PC-3 (cell line): ENCODE data around the gene BEST2. TPM values are rescaled to one million over a fixed set of nuclear protein-coding genes. Genes with fewer than 3 reads are reported as not detected.

Experiments used
- ATAC-seq: fragments of 200-7000 bp; cut with Tn5 transposase; 2 replicates; pipeline ENCODE4 v1.9.1; 2020; ENCODE audit warnings: mild to moderate bottlenecking, moderate library complexity
- BruUV-seq: library from RNA; stranded (reverse); fragments of 400-500 nt; replicated peaks from 2 replicates; lab custom pipeline; 2021; lab: Mats Ljungman, UMichigan
- CTCF ChIA-PET: fragments of 300-600 bp; sonication (Branson Sonifier 250); formaldehyde crosslinking; loops from one replicate; lab custom pipeline; 2022; ENCODE audit warnings: antibody characterized with exemption; lab: Charles Lee
- POLR2A ChIA-PET: fragments of 300-600 bp; sonication (Branson Sonifier 250); formaldehyde crosslinking; loops from one replicate; lab custom pipeline; 2022; ENCODE audit warnings: antibody characterized with exemption; ENCODE audit not compliant: unreplicated experiment; lab: Charles Lee
- DNase-seq: peaks from one replicate; pipeline ENCODE4 v3.0.0-alpha.2; 2015
- H2AFZ ChIP-seq: fragments of 300-600 bp; sonication (generic); 2 replicates; pipeline ENCODE4 v1.6.0; 2016; ENCODE audit warnings: antibody characterized with exemption, low read length
- H3F3A ChIP-seq: fragments of 300-600 bp; sonication (generic); one replicate; pipeline ENCODE4 v1.6.0; 2017; ENCODE audit warnings: antibody characterized with exemption, low read length, control low read depth, mild to moderate bottlenecking; ENCODE audit not compliant: unreplicated experiment
- H3K27ac ChIP-seq: fragments of 300-600 bp; sonication (generic); 2 replicates; pipeline ENCODE4 v1.5.1; 2016; ENCODE audit warnings: mild to moderate bottlenecking, low read length
- H3K27me3 ChIP-seq: fragments of 300-600 bp; sonication (generic); 2 replicates; pipeline ENCODE4 v1.6.1; 2016; ENCODE audit warnings: low read length, mixed read lengths
- H3K36me3 ChIP-seq: fragments of 300-600 bp; sonication (generic); 2 replicates; pipeline ENCODE4 v1.6.1; 2016; ENCODE audit warnings: low read depth, mixed run types, low read length, mixed read lengths
- H3K4me1 ChIP-seq: fragments of 300-600 bp; sonication (generic); 2 replicates; pipeline ENCODE4 v1.5.1; 2016; ENCODE audit warnings: low read length; ENCODE audit not compliant: insufficient read depth
- H3K4me2 ChIP-seq: fragments of 300-600 bp; sonication (generic); 2 replicates; pipeline ENCODE4 v1.6.0; 2016; ENCODE audit warnings: low read length
- H3K4me3 ChIP-seq: fragments of 300-600 bp; sonication (generic); 2 replicates; pipeline ENCODE4 v1.5.1; 2016; ENCODE audit warnings: mild to moderate bottlenecking, low read length, mixed read lengths
- H3K79me2 ChIP-seq: fragments of 300-600 bp; sonication (generic); 2 replicates; pipeline ENCODE4 v1.6.1; 2017; ENCODE audit warnings: low read length, mixed read lengths
- H3K9ac ChIP-seq: fragments of 300-600 bp; sonication (generic); 2 replicates; pipeline ENCODE4 v1.6.0; 2016; ENCODE audit warnings: mild to moderate bottlenecking, low read length
- H3K9me2 ChIP-seq: fragments of 300-600 bp; sonication (generic); replicated peaks from 2 replicates; pipeline ENCODE4 v1.6.1; 2016; ENCODE audit warnings: mixed run types, low read length, mixed read lengths
- H3K9me3 ChIP-seq: fragments of 300-600 bp; sonication (generic); 2 replicates; pipeline ENCODE4 v1.6.1; 2016; ENCODE audit warnings: low read length, mixed read lengths
- H4K20me1 ChIP-seq: fragments of 300-600 bp; sonication (generic); 2 replicates; pipeline ENCODE4 v1.6.1; 2016; ENCODE audit warnings: low read length, mixed read lengths
- EZH2 ChIP-seq: fragments of 300-600 bp; sonication (generic); IDR thresholded peaks from one replicate; pipeline ENCODE4 v1.6.1; 2017; ENCODE audit warnings: antibody characterized with exemption, mild to moderate bottlenecking, low read length; ENCODE audit not compliant: unreplicated experiment
- EZH2phosphoT487 ChIP-seq: fragments of 300-600 bp; sonication (generic); IDR thresholded peaks from 2 replicates; pipeline ENCODE4 v1.6.1; 2018; ENCODE audit warnings: mild to moderate bottlenecking, antibody characterized with exemption, low read length, borderline replicate concordance
- intact Hi-C: fragments of 100-400 bp; cut with micrococcal nuclease; formaldehyde crosslinking; loops from 2 replicates; pipeline ENCODE4 v1.9.0; 2023
- total RNA-seq: library from RNA; depleted of rRNA; stranded (reverse); fragments of >200 nt; gene quantifications from 2 replicates; pipeline ENCODE4 v1.2.3, GENCODE V29; 2014
- TF ChIP-seq, protein P1 (sequence below): fragments of 300-600 bp; sonication (generic); conservative IDR thresholded peaks from 2 replicates; pipeline ENCODE4 v1.5.1; 2017; ENCODE audit warnings: antibody characterized with exemption, low read depth, mild to moderate bottlenecking, low read length

BEST2 gene
- total RNA-seq, 1 experiment from 2014 or later = 0.07 TPM

DNA sequence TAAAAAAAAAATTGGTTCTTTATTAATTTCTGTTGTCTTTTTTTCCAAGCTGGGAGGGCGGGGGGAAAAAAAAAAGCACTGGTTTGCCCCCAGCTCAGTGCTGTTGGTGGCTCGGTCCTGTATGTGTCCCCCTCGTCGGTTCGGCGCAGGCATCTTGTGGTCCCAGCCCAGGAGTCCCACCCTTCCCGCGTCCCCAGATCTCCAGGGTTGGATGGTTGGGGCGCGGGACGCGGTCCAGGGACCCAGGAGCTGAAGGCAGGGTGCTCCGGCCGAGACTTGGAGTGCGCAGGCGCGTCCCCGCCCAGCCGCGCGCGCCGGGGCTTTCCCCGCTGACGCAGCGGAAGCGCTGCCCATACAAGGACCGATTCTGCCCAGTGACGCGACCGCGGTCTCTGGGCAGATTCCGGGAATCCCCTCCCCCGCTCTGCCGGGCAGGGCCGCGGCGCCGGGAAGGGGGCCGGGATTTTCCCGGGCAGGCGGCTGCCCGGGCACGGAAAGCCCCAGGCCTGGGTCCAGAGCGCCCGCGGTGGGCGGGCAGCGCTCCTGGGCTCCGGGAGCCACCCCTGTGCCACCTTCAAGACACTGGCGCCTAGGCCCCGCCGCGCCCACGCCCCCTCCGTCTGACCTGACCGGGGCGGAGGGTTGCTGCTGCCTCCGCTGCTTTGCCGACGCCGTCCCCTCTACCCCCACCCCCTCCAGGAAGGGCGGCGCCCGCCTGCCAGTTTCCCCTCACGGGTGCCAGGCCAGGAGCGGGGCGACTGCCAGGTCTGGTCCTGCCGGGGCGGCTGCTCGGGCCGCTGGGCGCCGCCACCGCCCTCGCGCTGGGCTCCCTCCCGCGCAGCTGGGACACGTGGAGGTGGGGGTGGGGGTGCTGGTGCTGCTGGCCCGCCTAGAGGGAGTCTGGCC lies 42.0 kb downstream of the BEST2 start:
- intact Hi-C loops = no loop called here
- ChIA-PET POLR2A (interaction anchor here (0.6 to 1.0 kb wide), 7 partner anchors 28 to 1562 kb away, joined by 3 to 6 read pairs (median 5); partner anchors contain the start of genes PRKCSH, ZNF20, ZNF490 and ZNF791), CTCF (interaction anchor here (0.5 to 1.1 kb wide), 3 partner anchors 16 to 60 kb away, joined by 4 to 8 read pairs (median 5); no protein-coding TSS in a partner anchor)
- H3K27me3 ChIP-seq = no peaks in the 10 kb centered on the region
- ATAC-seq (peak; percentile 35), DNase-seq (peak; percentile 99)
- peaks cover 12% of the 10 kb centered on the region for H3F3A ChIP-seq
- H3K4me3 ChIP-seq = peak overlapping the region; percentile 90
- no TSS peak for BruUV-seq
- H4K20me1 ChIP-seq = peaks cover 16% of the 10 kb centered on the region
- peak overlapping the region; percentile 89 for H3K9ac ChIP-seq
- no peaks in the 10 kb centered on the region for H3K9me3 ChIP-seq
- H2AFZ ChIP-seq = peak overlapping the region; percentile 64
- peaks cover 21% of the 10 kb centered on the region for H3K79me2 ChIP-seq
- no peaks in the 10 kb centered on the region for H3K9me2 ChIP-seq
- peak overlapping the region; percentile 92 for H3K4me2 ChIP-seq
- H3K36me3 ChIP-seq = no peaks in the 10 kb centered on the region; the same call in 1 of the 2 replicates
- peak overlapping the region; percentile 95 for H3K27ac ChIP-seq
- peak; percentile 97 for TF ChIP-seq EZH2phosphoT487
- TF ChIP-seq, protein P1, sequence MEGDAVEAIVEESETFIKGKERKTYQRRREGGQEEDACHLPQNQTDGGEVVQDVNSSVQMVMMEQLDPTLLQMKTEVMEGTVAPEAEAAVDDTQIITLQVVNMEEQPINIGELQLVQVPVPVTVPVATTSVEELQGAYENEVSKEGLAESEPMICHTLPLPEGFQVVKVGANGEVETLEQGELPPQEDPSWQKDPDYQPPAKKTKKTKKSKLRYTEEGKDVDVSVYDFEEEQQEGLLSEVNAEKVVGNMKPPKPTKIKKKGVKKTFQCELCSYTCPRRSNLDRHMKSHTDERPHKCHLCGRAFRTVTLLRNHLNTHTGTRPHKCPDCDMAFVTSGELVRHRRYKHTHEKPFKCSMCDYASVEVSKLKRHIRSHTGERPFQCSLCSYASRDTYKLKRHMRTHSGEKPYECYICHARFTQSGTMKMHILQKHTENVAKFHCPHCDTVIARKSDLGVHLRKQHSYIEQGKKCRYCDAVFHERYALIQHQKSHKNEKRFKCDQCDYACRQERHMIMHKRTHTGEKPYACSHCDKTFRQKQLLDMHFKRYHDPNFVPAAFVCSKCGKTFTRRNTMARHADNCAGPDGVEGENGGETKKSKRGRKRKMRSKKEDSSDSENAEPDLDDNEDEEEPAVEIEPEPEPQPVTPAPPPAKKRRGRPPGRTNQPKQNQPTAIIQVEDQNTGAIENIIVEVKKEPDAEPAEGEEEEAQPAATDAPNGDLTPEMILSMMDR = peak; percentile 33; the same call in 1 of the 2 replicates
- TF ChIP-seq EZH2 = no peak
- peaks cover 36% of the 10 kb centered on the region for H3K4me1 ChIP-seq

DNA sequence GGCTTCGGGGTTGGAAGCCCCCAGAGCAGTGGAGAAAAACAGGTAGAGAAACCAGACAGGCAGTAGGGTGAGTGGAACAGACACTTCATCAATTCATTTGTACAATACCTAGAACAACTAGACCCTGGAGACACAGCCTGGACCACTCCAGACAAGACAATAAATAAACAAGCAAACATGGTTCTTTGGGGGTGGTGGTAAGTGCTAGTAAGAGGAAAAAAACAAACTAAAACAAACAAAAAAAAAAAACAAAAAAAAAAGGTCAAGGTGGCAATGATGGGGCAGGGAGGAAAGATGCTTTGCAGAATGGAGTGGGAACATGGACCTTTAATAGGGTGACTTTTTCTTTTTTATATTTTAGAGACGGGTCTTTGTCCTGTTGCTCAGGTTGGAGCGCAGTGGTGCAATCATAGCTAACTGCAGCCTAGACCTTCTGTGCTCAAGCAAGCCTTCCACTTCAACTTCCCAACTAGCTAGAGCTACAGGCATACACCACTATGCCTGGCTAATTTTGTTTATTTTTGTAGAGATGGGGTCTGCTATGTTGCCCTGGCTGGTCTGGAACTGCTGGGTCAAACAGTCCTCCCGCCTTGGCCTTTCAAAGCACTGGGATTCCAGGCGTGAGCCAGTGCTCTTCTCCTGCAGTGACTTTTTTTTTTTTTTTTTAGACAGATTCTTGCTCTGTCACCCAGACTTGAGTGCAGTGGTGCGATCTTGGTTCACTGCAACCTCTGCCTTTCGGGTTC lies 42.8 kb downstream of the BEST2 start:
- Histone ChIP-seq H3K27ac (peak overlapping the region; percentile 95), H3K9ac (peak overlapping the region; percentile 89), H3K9me3 (no peaks in the 10 kb centered on the region), H3K4me1 (peaks cover 28% of the 10 kb centered on the region), H3K4me3 (peak overlapping the region; percentile 90), H3K27me3 (no peaks in the 10 kb centered on the region), H3K36me3 (peaks cover 2% of the 10 kb centered on the region; the same call in 1 of the 2 replicates), H3K9me2 (no peaks in the 10 kb centered on the region), H3K4me2 (peak overlapping the region; percentile 92), H3K79me2 (peaks cover 21% of the 10 kb centered on the region), H4K20me1 (peaks cover 16% of the 10 kb centered on the region), H2AFZ (peak overlapping the region; percentile 64), H3F3A (peaks cover 12% of the 10 kb centered on the region)
- intact Hi-C loops = no loop called here
- peak; percentile 41; the same call in 1 of the 2 replicates for TF ChIP-seq EZH2phosphoT487
- TF ChIP-seq, protein P1 = no peak
- no peak for TF ChIP-seq EZH2
- BruUV-seq = no TSS peak
- ChIA-PET CTCF (interaction anchor here (0.6 kb wide), 1 partner anchor 61 kb away, joined by 4 read pairs; no protein-coding TSS in a partner anchor), POLR2A (interaction anchor here (0.6 kb wide), 2 partner anchors 82 to 654 kb away, joined by 3 to 5 read pairs; partner anchors contain the start of gene ZNF20)
- DNase-seq (peak; percentile 9), ATAC-seq (no peak)
